HepG2 (cell line): ENCODE results near the gene TBATA. TPM values are rescaled to one million over a fixed set of nuclear protein-coding genes. Genes with fewer than 3 reads are reported as not detected.

ENCODE experiments used
- ATAC-seq: fragments of 200-7000 bp; cut with Tn5 transposase; 3 replicates; pipeline ENCODE4 v1.9.1; 2020; ENCODE audit warnings: mild to moderate bottlenecking, moderate library complexity
- BruUV-seq: library from RNA; stranded (reverse); fragments of 400-500 nt; replicated peaks from 2 replicates; lab custom pipeline; 2021; lab: Mats Ljungman, UMichigan
- CTCF ChIA-PET: fragments of 300-600 bp; formaldehyde crosslinking; extraction: SDS; loops from one replicate; lab custom pipeline; 2021; ENCODE audit warnings: low total read pairs, inconsistent platforms, low intra/inter-chr PET ratio; lab: Yijun Ruan, JAX
- POLR2A ChIA-PET: fragments of 350-600 bp; sonication (Branson Sonifier 250); formaldehyde crosslinking; loops from one replicate; lab custom pipeline; 2020; ENCODE audit warnings: antibody characterized with exemption, inconsistent platforms; lab: Yijun Ruan, JAX
- DNase-seq: peaks from one replicate; pipeline ENCODE4 v3.0.0-alpha.2; 2015; ENCODE audit warnings: low spot score
- FAIRE-seq: peaks from 3 replicates; lab custom pipeline; 2011; peaks lifted over from hg19 to GRCh38; lab: Jason Lieb, UNC
- H2AFZ ChIP-seq: one replicate; pipeline ENCODE4 v1.6.1; 2011; ENCODE audit warnings: low read length, inconsistent platforms
- H3K27ac ChIP-seq: fragments of 300-600 bp; 3 replicates; pipeline ENCODE4 v1.8.0; 2011; ENCODE audit warnings: mixed run types, mild to moderate bottlenecking, mixed read lengths, low read length, inconsistent platforms; ENCODE audit not compliant: insufficient read depth; ENCODE audit errors: extremely low read length
- H3K27me3 ChIP-seq, 2 experiments: fragments of 200-600 bp in 1 of 2; 2 replicates in 1 of 2; 3 replicates in 1 of 2; pipeline versions ENCODE4 v1.6.0 to v1.8.0; 2011; ENCODE audit warnings: low read length in 2 of 2, mild to moderate bottlenecking in 2 of 2, moderate library complexity in 2 of 2, inconsistent platforms in 1 of 2; ENCODE audit not compliant: insufficient read depth in 2 of 2, control insufficient read depth in 1 of 2
- H3K36me3 ChIP-seq, 2 experiments: fragments of 200-600 bp in 1 of 2; replicated peaks in 1 of 2; 2 replicates in 1 of 2; 3 replicates in 1 of 2; pipeline versions ENCODE4 v1.5.1 to v1.8.0; 2011; ENCODE audit warnings: low read length in 2 of 2, inconsistent platforms in 1 of 2; ENCODE audit not compliant: insufficient read depth in 2 of 2, control insufficient read depth in 1 of 2
- H3K4me1 ChIP-seq: 2 replicates; pipeline ENCODE4 v1.5.1; 2012; ENCODE audit warnings: low read length, inconsistent platforms; ENCODE audit not compliant: insufficient read depth
- H3K4me2 ChIP-seq: 2 replicates; pipeline ENCODE4 v1.6.0; 2011; ENCODE audit warnings: low read depth, low read length, inconsistent platforms
- H3K4me3 ChIP-seq, 3 experiments: fragments of 200-600 bp in 1 of 3; sonication (generic), shearing (Covaris generic) in 1 of 3; replicated peaks in 1 of 3; 2 replicates each; pipeline ENCODE4 v1.5.1; 2011 to 2016; ENCODE audit warnings: low read length in 3 of 3, inconsistent platforms in 2 of 3, low read depth in 2 of 3, mild to moderate bottlenecking in 2 of 3, control low read depth in 1 of 3, mixed read lengths in 1 of 3; ENCODE audit not compliant: insufficient read depth in 1 of 3
- H3K79me2 ChIP-seq: one replicate; pipeline ENCODE4 v1.6.1; 2011; ENCODE audit warnings: low read length, inconsistent platforms; ENCODE audit not compliant: insufficient read depth
- H3K9ac ChIP-seq: 2 replicates; pipeline ENCODE4 v1.6.0; 2011; ENCODE audit warnings: mild to moderate bottlenecking, low read depth, low read length, inconsistent platforms; ENCODE audit not compliant: insufficient read depth
- H3K9me3 ChIP-seq: 2 replicates; pipeline ENCODE4 v1.5.1; 2012; ENCODE audit warnings: mild to moderate bottlenecking, low read length
- H4K20me1 ChIP-seq: 2 replicates; pipeline ENCODE4 v1.6.0; 2011; ENCODE audit warnings: inconsistent platforms, mild to moderate bottlenecking, low read length, moderate library complexity; ENCODE audit not compliant: insufficient read depth
- BORCS8-MEF2B ChIP-seq: sonication (generic); formaldehyde crosslinking; IDR thresholded peaks from 2 replicates; pipeline ENCODE4 v1.8.0; 2022; ENCODE audit warnings: mild to moderate bottlenecking, missing genetic modification reagents
- CBX2 ChIP-seq, 2 experiments: fragments of 200-600 bp in 1 of 2; sonication (generic); formaldehyde crosslinking in 1 of 2; IDR thresholded peaks; 2 replicates each; pipeline versions ENCODE4 v1.7.0 to v1.8.1; 2018 to 2022; ENCODE audit warnings: low read depth in 2 of 2, low read length in 1 of 2, mild to moderate bottlenecking in 1 of 2, missing genetic modification reagents in 1 of 2
- MATR3 ChIP-seq: sonication (generic); formaldehyde crosslinking; IDR thresholded peaks from 2 replicates; pipeline ENCODE4 v1.4.0; 2020; ENCODE audit warnings: missing genetic modification reagents
- MTA3 ChIP-seq: sonication (generic); formaldehyde crosslinking; IDR thresholded peaks from 2 replicates; pipeline ENCODE4 v1.4.0; 2020; ENCODE audit warnings: missing genetic modification reagents
- PHF21A ChIP-seq: sonication (generic); formaldehyde crosslinking; IDR thresholded peaks from 2 replicates; pipeline ENCODE4 v1.5.0; 2020; ENCODE audit warnings: mild to moderate bottlenecking, missing genetic modification reagents
- PPARG ChIP-seq: conservative IDR thresholded peaks from 2 replicates; pipeline ENCODE4 v1.6.1; 2016; ENCODE audit warnings: missing biosample characterization, missing genetic modification reagents
- TAF15 ChIP-seq: fragments of 200-400 bp; formaldehyde crosslinking; IDR thresholded peaks from one replicate; pipeline ENCODE4 v1.6.1; 2018; ENCODE audit warnings: mild to moderate bottlenecking, low read depth, low read length; ENCODE audit not compliant: poor library complexity, severe bottlenecking
- ZBTB7A ChIP-seq: sonication (generic); formaldehyde crosslinking; IDR thresholded peaks from 2 replicates; pipeline ENCODE4 v1.8.0; 2022; ENCODE audit warnings: mild to moderate bottlenecking, missing genetic modification reagents
- ZNF614 ChIP-seq: IDR thresholded peaks from 2 replicates; pipeline ENCODE4 v1.6.1; 2018; ENCODE audit warnings: missing biosample characterization, missing genetic modification reagents, inconsistent platforms, borderline replicate concordance
- ZNF788 ChIP-seq: sonication (generic); formaldehyde crosslinking; IDR thresholded peaks from 2 replicates; pipeline ENCODE4 v1.5.0; 2020; ENCODE audit warnings: mild to moderate bottlenecking, missing genetic modification reagents, borderline replicate concordance
- ZNF792 ChIP-seq: IDR thresholded peaks from 2 replicates; pipeline ENCODE4 v1.6.1; 2016
- ZSCAN30 ChIP-seq: sonication (generic); formaldehyde crosslinking; IDR thresholded peaks from 2 replicates; pipeline ENCODE4 v1.5.0; 2020; ENCODE audit warnings: mild to moderate bottlenecking, missing genetic modification reagents
- WGBS: methylation state at CpG from one replicate; pipeline ENCODE4 v1.1.6; 2017; ENCODE audit warnings: low lambda C conversion rate; 5-methylcytosine and 5-hydroxymethylcytosine counted together
- in situ Hi-C: cut with HindIII; loops from 2 replicates; pipeline ENCODE4 v1.10.0; 2017; ENCODE audit warnings: low pct_unique_long_range_greater_than_20kb; ENCODE audit not compliant: extremely low pct_ligation_motif_present
- intact Hi-C: fragments of 100-400 bp; cut with micrococcal nuclease; formaldehyde crosslinking; loops from one replicate; pipeline ENCODE4 v1.10.0; 2022; ENCODE audit not compliant: unreplicated experiment
- polyA plus RNA-seq, 8 experiments: library from polyadenylated mRNA; depleted of rRNA in 3 of 8; stranded (reverse) in 7 of 8; unstranded in 1 of 8; fragments of >200 nt; fragmentation: Illumina TruSeq in 4 of 8; extraction: Trizol in 4 of 8; gene quantifications; 2 replicates each; pipeline versions ENCODE4 v1.2.1 to v1.2.3, GENCODE V29; 2011 to 2016; ENCODE audit warnings: low read depth in 4 of 8, missing spikeins in 1 of 8, mixed read lengths in 1 of 8; ENCODE audit not compliant: insufficient read depth in 1 of 8
- total RNA-seq, 5 experiments: library from RNA; depleted of rRNA; stranded (reverse); fragments of >200 nt; fragmentation: Illumina TruSeq; extraction: Trizol; gene quantifications; 2 replicates each; pipeline ENCODE4 v1.2.3, GENCODE V29; 2016; ENCODE audit warnings: low read depth in 1 of 5
- TF ChIP-seq, protein P1 (sequence below): IDR thresholded peaks from 2 replicates; pipeline ENCODE4 v1.6.1; 2018; ENCODE audit warnings: missing genetic modification reagents, mild to moderate bottlenecking, missing compliant biosample characterization
- TF ChIP-seq, protein P2 (sequence below): sonication (generic); formaldehyde crosslinking; IDR thresholded peaks from 2 replicates; pipeline ENCODE4 v1.4.0; 2020; ENCODE audit warnings: mild to moderate bottlenecking, missing genetic modification reagents
- TF ChIP-seq, protein P3 (sequence below): sonication (generic); formaldehyde crosslinking; IDR thresholded peaks from 2 replicates; pipeline ENCODE4 v1.8.0; 2022; ENCODE audit warnings: mild to moderate bottlenecking, missing genetic modification reagents; ENCODE audit not compliant: insufficient replicate concordance

TBATA gene
- total and polyA plus RNA-seq, 2 of the 13 experiments (the other 11 are each of a cell fraction or from before 2014, with no cell fraction given) = not detected

DNA sequence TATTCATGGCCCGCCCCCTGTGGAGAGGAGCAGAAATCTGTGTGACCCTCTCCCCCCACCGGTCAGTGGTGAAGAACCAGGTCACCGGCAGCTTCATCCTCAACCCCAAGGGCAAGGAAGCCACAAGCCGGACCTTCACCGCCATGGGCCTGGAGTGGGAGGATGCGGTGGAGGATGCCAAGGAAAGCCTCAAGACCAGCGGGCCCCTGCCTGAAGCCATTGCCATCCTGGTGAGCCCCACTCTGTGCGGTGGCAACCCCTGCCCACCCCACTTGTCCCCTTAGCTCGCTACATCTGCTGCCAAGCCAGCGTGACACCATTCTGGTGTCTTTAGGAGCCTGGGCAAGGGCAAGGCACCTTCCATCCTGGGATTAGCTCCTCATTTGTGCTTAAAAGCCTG lies 35.4 kb downstream of the TBATA start:
- ChIA-PET CTCF (no interaction called here), POLR2A (no interaction called here)
- Histone ChIP-seq H3K27me3 (peaks cover 1 to 4% of the 10 kb centered on the region in 2 experiments; a peak in 2 of 5 replicates), H3K4me3 (no peak overlapping the region), H3K79me2 (no peaks in the 10 kb centered on the region), H3K36me3 (no peaks in the 10 kb centered on the region), H4K20me1 (no peaks in the 10 kb centered on the region), H3K9me3 (no peaks in the 10 kb centered on the region), H3K4me1 (no peaks in the 10 kb centered on the region), H3K4me2 (no peak overlapping the region), H2AFZ (no peak overlapping the region), H3K9ac (no peak overlapping the region), H3K27ac (no peak overlapping the region)
- in situ Hi-C loops = no loop called here
- no TSS peak for BruUV-seq
- FAIRE-seq (no peak), ATAC-seq (no peak), DNase-seq (no peak)
- 74% methylated on average over 7 of the region's 10 CpGs for WGBS
- intact Hi-C loops = no loop called here
- TF ChIP-seq, protein P1, sequence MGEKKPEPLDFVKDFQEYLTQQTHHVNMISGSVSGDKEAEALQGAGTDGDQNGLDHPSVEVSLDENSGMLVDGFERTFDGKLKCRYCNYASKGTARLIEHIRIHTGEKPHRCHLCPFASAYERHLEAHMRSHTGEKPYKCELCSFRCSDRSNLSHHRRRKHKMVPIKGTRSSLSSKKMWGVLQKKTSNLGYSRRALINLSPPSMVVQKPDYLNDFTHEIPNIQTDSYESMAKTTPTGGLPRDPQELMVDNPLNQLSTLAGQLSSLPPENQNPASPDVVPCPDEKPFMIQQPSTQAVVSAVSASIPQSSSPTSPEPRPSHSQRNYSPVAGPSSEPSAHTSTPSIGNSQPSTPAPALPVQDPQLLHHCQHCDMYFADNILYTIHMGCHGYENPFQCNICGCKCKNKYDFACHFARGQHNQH (CRISPR knock-in tag) = no peak
- TF ChIP-seq PHF21A (CRISPR knock-in tag) = no peak
- TF ChIP-seq ZNF788 (CRISPR knock-in tag) = no peak
- TF ChIP-seq PPARG (CRISPR knock-in tag) = no peak
- no peak for TF ChIP-seq ZBTB7A (CRISPR knock-in tag)
- TF ChIP-seq, protein P2, sequence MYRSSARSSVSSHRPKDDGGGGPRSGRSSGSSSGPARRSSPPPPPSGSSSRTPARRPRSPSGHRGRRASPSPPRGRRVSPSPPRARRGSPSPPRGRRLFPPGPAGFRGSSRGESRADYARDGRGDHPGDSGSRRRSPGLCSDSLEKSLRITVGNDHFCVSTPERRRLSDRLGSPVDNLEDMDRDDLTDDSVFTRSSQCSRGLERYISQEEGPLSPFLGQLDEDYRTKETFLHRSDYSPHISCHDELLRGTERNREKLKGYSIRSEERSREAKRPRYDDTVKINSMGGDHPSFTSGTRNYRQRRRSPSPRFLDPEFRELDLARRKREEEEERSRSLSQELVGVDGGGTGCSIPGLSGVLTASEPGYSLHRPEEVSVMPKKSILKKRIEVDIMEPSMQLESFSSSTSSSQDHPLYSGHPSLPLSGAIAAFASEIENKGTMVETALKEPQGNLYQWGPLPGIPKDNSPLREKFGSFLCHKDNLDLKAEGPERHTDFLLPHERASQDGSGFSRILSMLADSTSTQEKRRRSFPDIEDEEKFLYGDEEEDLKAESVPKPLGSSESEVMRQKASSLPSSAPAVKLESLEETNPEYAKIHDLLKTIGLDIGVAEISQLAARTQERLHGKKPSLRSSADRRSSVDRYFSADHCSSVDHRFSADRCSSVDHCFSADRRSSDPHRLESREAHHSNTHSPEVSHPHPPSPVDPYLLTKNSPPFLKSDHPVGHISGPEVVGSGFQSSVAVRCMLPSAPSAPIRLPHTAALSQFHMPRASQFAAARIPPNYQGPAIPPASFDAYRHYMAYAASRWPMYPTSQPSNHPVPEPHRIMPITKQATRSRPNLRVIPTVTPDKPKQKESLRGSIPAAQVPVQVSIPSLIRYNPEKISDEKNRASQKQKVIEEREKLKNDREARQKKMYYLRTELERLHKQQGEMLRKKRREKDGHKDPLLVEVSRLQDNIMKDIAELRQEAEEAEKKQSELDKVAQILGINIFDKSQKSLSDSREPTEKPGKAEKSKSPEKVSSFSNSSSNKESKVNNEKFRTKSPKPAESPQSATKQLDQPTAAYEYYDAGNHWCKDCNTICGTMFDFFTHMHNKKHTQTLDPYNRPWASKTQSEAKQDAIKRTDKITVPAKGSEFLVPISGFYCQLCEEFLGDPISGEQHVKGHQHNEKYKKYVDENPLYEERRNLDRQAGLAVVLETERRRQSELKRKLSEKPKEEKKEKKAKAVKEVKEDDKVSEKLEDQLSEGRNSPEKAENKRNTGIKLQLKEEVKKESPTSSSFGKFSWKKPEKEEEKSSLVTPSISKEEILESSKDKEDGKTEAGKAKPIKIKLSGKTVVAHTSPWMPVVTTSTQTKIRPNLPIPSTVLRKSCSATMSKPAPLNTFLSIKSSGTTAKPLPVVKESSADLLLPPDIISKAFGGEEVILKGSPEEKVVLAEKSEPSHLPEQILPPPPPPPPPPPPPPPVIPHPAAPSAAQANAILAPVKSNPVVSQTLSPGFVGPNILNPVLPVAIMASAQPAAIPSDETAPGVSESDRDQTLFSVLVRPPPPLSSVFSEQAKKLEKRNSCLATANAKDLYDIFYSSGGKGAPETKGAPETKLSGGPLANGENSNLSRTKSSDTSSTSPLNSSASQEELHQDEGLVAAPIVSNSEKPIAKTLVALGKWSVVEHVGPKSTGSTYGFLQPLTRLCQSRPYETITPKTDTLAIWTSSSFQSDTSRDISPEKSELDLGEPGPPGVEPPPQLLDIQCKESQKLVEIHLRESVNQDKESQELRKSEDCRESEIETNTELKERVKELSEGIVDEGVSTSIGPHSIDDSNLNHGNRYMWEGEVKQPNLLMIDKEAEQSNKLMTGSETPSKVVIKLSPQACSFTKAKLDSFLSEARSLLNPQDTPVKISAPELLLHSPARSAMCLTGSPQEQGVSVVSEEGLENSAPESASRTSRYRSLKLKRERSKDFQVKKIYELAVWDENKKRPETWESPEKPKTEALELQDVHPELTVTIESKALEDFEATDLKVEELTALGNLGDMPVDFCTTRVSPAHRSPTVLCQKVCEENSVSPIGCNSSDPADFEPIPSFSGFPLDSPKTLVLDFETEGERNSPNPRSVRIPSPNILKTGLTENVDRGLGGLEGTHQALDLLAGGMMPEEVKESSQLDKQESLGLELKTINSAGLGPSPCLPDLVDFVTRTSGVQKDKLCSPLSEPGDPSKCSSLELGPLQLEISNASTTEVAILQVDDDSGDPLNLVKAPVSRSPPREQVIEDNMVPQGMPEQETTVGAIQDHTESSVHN (CRISPR knock-in tag) = no peak
- no peak for TF ChIP-seq MATR3
- no peak for TF ChIP-seq TAF15
- TF ChIP-seq, protein P3, sequence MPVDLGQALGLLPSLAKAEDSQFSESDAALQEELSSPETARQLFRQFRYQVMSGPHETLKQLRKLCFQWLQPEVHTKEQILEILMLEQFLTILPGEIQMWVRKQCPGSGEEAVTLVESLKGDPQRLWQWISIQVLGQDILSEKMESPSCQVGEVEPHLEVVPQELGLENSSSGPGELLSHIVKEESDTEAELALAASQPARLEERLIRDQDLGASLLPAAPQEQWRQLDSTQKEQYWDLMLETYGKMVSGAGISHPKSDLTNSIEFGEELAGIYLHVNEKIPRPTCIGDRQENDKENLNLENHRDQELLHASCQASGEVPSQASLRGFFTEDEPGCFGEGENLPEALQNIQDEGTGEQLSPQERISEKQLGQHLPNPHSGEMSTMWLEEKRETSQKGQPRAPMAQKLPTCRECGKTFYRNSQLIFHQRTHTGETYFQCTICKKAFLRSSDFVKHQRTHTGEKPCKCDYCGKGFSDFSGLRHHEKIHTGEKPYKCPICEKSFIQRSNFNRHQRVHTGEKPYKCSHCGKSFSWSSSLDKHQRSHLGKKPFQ = no peak
- no peak for TF ChIP-seq ZNF792
- no peak for TF ChIP-seq MTA3 (CRISPR knock-in tag)
- no peak for TF ChIP-seq ZSCAN30 (CRISPR knock-in tag)
- no peak for TF ChIP-seq ZNF614
- no peak for TF ChIP-seq CBX2 (IDR thresholded peaks at IDR 0.05; ENCODE audit: low read depth, low read length)
- no peak for TF ChIP-seq CBX2 (CRISPR knock-in tag; IDR thresholded peaks at IDR 0.05; ENCODE audit: low read depth)
- no peak for TF ChIP-seq BORCS8-MEF2B
